GM18502 (cell line): ENCODE data around the gene LSM12.
A peak's percentile ranks its signal among the peaks of the same experiment; 100 is the strongest.
"Not testable (repeated sequence)": the region's sequence is repeated elsewhere in the genome, so short reads cannot be mapped to it uniquely, and the experiment has no call there.

Experiments used
- ATAC-seq: cut with Tn5 transposase; IDR thresholded peaks from one replicate; pipeline ENCODE4 v1.9.1; 2021; ENCODE audit warnings: mild to moderate bottlenecking; ENCODE audit not compliant: unreplicated experiment, poor library complexity

LSM12 gene

GRCh38 chr17:44045486-44045885, 21.0 kb downstream of the LSM12 start:
- ATAC-seq: no peak

- ATAC-seq: no peak
Observed at GRCh38 chr17:44044071-44044470, 22.4 kb downstream of the LSM12 start.

- ATAC-seq: no peak
Observed at GRCh38 chr17:44043272-44043696, 23.2 kb downstream of the LSM12 start.

GRCh38 chr17:44039829-44040635, 26.4 kb downstream of the LSM12 start:
- ATAC-seq: no peak

GRCh38 chr17:44038604-44039011, 27.9 kb downstream of the LSM12 start:
- no peak for ATAC-seq

- ATAC-seq: no peak
Observed at GRCh38 chr17:44037471-44037870, 29.0 kb downstream of the LSM12 start.

- not testable (repeated sequence) for ATAC-seq
Observed at GRCh38 chr17:44034688-44035087, 31.8 kb downstream of the LSM12 start.

- ATAC-seq: no peak
Observed at GRCh38 chr17:44033861-44034408, 32.5 kb downstream of the LSM12 start.

GRCh38 chr17:44030482-44030881, 36.0 kb downstream of the LSM12 start:
- no peak for ATAC-seq

- ATAC-seq: no peak
Observed at GRCh38 chr17:44029736-44030135, 36.7 kb downstream of the LSM12 start.

GRCh38 chr17:44024853-44025252, 41.6 kb downstream of the LSM12 start:
- no peak for ATAC-seq

- no peak for ATAC-seq
Observed at GRCh38 chr17:44024271-44024663, 42.2 kb downstream of the LSM12 start.

GRCh38 chr17:44023545-44024270, 42.8 kb downstream of the LSM12 start:
- ATAC-seq: no peak

GRCh38 chr17:44022246-44022645, 44.2 kb downstream of the LSM12 start:
- ATAC-seq: no peak

- not testable (repeated sequence) for ATAC-seq
Observed at GRCh38 chr17:44021227-44021626, 45.2 kb downstream of the LSM12 start.

- peak; percentile 85 for ATAC-seq
Observed at GRCh38 chr17:44014437-44015172, 51.9 kb downstream of the LSM12 start, which contains the start of gene TMEM101. Gene TMEM101, minus strand, starts transcription at chr17:44014963. Its CDS starts 11 bp downstream, at chr17:44014952.

GRCh38 chr17:44014133-44014436, 52.4 kb downstream of the LSM12 start:
- ATAC-seq: peak; percentile 13

GRCh38 chr17:44012874-44013273, 53.6 kb downstream of the LSM12 start:
- no peak for ATAC-seq

GRCh38 chr17:44012391-44012790, 54.1 kb downstream of the LSM12 start:
- ATAC-seq: no peak

GRCh38 chr17:44011876-44012275, 54.6 kb downstream of the LSM12 start:
- ATAC-seq: no peak
